PC-9 (cell line): ENCODE data around the gene TMEM117.

Experiments
- EZH2 ChIP-seq: fragments of 200-600 bp; sonication (generic); IDR thresholded peaks from 2 replicates; pipeline ENCODE4 v1.8.0; 2017; ENCODE audit warnings: antibody characterized with exemption, low read depth
- TF ChIP-seq, protein P1 (sequence below): fragments of 200-600 bp; sonication (generic); conservative IDR thresholded peaks from 2 replicates; pipeline ENCODE4 v1.6.1; 2017; ENCODE audit warnings: mixed run types, antibody characterized with exemption, mild to moderate bottlenecking, moderate library complexity

DNA sequence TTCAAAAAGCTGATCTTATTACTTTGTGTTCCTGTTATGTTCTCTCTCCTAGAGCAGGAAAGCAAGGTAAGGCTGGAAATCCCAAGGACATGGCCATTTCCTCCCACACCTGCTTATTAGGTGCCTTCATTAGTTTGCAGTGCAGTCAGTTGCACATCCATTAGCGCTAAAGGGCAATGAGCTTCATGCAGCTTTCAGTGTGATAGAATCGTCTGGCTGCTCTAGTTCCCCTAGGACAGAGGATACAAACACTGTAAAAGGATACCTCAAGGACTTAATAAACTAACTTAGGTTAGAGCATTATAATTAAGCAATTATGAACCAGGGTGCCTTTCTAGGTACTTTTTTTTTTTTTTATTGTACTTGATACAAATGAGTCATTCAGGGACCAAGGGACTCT, 21.1 kb downstream of the TMEM117 start:
- TF ChIP-seq, protein P1, sequence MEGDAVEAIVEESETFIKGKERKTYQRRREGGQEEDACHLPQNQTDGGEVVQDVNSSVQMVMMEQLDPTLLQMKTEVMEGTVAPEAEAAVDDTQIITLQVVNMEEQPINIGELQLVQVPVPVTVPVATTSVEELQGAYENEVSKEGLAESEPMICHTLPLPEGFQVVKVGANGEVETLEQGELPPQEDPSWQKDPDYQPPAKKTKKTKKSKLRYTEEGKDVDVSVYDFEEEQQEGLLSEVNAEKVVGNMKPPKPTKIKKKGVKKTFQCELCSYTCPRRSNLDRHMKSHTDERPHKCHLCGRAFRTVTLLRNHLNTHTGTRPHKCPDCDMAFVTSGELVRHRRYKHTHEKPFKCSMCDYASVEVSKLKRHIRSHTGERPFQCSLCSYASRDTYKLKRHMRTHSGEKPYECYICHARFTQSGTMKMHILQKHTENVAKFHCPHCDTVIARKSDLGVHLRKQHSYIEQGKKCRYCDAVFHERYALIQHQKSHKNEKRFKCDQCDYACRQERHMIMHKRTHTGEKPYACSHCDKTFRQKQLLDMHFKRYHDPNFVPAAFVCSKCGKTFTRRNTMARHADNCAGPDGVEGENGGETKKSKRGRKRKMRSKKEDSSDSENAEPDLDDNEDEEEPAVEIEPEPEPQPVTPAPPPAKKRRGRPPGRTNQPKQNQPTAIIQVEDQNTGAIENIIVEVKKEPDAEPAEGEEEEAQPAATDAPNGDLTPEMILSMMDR: no peak
- TF ChIP-seq EZH2: no peak
